ENCODE results near the gene AQP9. TPM values are rescaled to one million over a fixed set of nuclear protein-coding genes. Genes with fewer than 3 reads are reported as not detected.
"Not testable (repeated sequence)": the region's sequence is repeated elsewhere in the genome, so short reads cannot be mapped to it uniquely, and the experiment has no call there.

The AQP9 gene
- total RNA-seq, 1 donor from 2014 or later: not detected

DNA sequence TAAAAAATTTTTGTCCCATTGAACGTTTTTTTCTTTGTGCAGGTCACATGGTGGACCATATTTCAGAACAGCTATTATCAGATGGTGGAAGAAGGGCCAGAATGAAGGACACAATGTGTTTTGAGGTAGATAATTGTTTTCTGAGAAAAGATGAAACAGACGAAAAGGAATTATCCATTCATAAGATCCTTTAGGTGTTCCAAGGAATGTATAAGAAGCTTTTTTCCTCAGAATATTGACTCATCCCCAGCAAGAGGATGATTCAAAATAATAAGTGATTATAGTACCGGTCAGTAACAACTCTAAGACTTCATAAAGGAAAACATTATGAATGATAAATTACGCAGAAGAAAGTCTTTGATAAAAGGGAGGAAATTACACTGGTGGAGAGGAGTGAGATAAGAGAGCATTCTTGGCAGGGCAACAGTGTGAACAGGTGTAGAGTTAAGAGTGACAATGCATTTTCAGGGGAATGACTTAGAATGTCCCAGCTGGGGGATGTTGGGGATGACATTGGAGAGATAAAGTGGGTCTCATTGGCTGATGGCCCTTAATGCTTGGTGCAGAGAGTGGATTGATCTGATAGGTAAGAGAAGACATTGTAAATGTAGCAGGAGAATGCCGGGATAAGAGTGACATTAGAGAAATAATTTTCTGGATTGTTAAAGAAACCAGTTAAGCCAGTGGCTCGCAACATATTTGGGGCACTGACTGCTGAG, 27.0 kb upstream of the AQP9 start:
- Histone ChIP-seq H3K9ac (no peak overlapping the region), H3K4me2 (no peak overlapping the region), H2AFZ (replicated peaks) (peak overlapping the region; percentile 5), H3K9me3 (ENCODE audit: low read depth) (no peaks in the 10 kb centered on the region), H3F3A (ENCODE audit: low read depth) (no peaks in the 10 kb centered on the region), H3K36me3 (no peaks in the 10 kb centered on the region), H3K4me3 (no peak overlapping the region), H4K20me1 (ENCODE audit: low read depth) (no peaks in the 10 kb centered on the region), H3K4me1 (no peaks in the 10 kb centered on the region), H3K27ac (no peak overlapping the region), H3K79me2 (ENCODE audit: low read depth) (no peaks in the 10 kb centered on the region), H3K27me3 (no peaks in the 10 kb centered on the region)
- no peak for TF ChIP-seq EZH2phosphoT487 (IDR thresholded peaks at IDR 0.05)
- no peak for TF ChIP-seq EZH2 (IDR thresholded peaks at IDR 0.05)
- TF ChIP-seq, protein P1, sequence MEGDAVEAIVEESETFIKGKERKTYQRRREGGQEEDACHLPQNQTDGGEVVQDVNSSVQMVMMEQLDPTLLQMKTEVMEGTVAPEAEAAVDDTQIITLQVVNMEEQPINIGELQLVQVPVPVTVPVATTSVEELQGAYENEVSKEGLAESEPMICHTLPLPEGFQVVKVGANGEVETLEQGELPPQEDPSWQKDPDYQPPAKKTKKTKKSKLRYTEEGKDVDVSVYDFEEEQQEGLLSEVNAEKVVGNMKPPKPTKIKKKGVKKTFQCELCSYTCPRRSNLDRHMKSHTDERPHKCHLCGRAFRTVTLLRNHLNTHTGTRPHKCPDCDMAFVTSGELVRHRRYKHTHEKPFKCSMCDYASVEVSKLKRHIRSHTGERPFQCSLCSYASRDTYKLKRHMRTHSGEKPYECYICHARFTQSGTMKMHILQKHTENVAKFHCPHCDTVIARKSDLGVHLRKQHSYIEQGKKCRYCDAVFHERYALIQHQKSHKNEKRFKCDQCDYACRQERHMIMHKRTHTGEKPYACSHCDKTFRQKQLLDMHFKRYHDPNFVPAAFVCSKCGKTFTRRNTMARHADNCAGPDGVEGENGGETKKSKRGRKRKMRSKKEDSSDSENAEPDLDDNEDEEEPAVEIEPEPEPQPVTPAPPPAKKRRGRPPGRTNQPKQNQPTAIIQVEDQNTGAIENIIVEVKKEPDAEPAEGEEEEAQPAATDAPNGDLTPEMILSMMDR (IDR thresholded peaks at IDR 0.05): no peak
- Mint-ChIP-seq H3K9me3 (no peaks in the 10 kb centered on the region), H3K36me3 (no peaks in the 10 kb centered on the region), H3K27ac (no peak overlapping the region), H3K4me1 (no peaks in the 10 kb centered on the region), H3K27me3 (ENCODE audit: insufficient read depth, low read depth) (no peaks in the 10 kb centered on the region), H3K4me3 (no peak overlapping the region)
- DNase-seq (ENCODE audit: low spot score): no peak

- Histone ChIP-seq H3K79me2 (ENCODE audit: low read depth) (no peaks in the 10 kb centered on the region), H3K36me3 (no peaks in the 10 kb centered on the region)
Measured at GRCh38 chr15:58111718-58112104, 26.5 kb upstream of the AQP9 start.

GRCh38 chr15:58113358-58113757, 24.8 kb upstream of the AQP9 start:
- H3K79me2 ChIP-seq (ENCODE audit: low read depth); H3K4me3 Mint-ChIP-seq; H4K20me1 ChIP-seq (ENCODE audit: low read depth); H3K9me3 Mint-ChIP-seq; DNase-seq (ENCODE audit: low spot score); H3K4me3 ChIP-seq; H3K4me1 Mint-ChIP-seq; H3K4me2 ChIP-seq; H3F3A ChIP-seq (ENCODE audit: low read depth); H3K27ac Mint-ChIP-seq; H3K36me3 Mint-ChIP-seq; H3K9ac ChIP-seq; H3K4me1 ChIP-seq; H3K27me3 ChIP-seq; H3K36me3 ChIP-seq; H3K9me3 ChIP-seq (ENCODE audit: low read depth); H3K27me3 Mint-ChIP-seq (ENCODE audit: insufficient read depth, low read depth); H3K27ac ChIP-seq: not testable (repeated sequence)
- H2AFZ ChIP-seq (replicated peaks): peak overlapping the region; percentile 17

More at GRCh38 chr15:58111718-58112104, 26.5 kb upstream of the AQP9 start:
- Mint-ChIP-seq H3K9me3 (no peaks in the 10 kb centered on the region), H3K4me3 (no peak overlapping the region), H3K4me1 (no peaks in the 10 kb centered on the region), H3K36me3 (no peaks in the 10 kb centered on the region), H3K27me3 (ENCODE audit: insufficient read depth, low read depth) (no peaks in the 10 kb centered on the region), H3K27ac (no peak overlapping the region)
- H3K27ac ChIP-seq: no peak overlapping the region
- DNase-seq (ENCODE audit: low spot score): no peak
- H2AFZ ChIP-seq (replicated peaks): peak overlapping the region; percentile 5
- H3K4me1 ChIP-seq: no peaks in the 10 kb centered on the region
- H3K9ac ChIP-seq: no peak overlapping the region
- H3K27me3 ChIP-seq: no peaks in the 10 kb centered on the region
- TF ChIP-seq EZH2phosphoT487 (IDR thresholded peaks at IDR 0.05) (no peak), EZH2 (IDR thresholded peaks at IDR 0.05) (no peak)
- TF ChIP-seq, protein P1 (IDR thresholded peaks at IDR 0.05): no peak
- no peak overlapping the region for H3K4me3 ChIP-seq
- H3K4me2 ChIP-seq: no peak overlapping the region
- H3F3A ChIP-seq (ENCODE audit: low read depth): no peaks in the 10 kb centered on the region
- no peaks in the 10 kb centered on the region for H4K20me1 ChIP-seq (ENCODE audit: low read depth)
- no peaks in the 10 kb centered on the region for H3K9me3 ChIP-seq (ENCODE audit: low read depth)

DNA sequence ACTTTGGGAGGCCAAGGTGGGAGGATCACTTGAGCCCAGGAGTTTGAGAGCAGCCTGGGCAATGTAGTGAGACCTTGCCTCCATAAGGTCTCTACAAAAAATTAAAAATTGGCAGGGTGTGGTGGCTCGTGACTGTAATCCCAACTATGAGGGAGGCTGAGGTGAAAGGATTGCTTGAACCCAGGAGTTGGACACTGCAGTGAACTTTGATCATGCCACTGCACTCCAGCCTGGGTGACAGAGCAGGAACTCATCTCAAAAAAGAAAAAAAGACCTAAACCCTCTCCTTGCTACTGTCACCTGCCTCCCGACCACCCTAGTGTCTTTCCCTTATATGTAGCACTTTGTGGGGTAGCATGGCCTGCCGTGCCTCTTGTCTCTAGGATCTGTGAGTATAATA, 23.8 kb upstream of the AQP9 start:
- H3K4me3 Mint-ChIP-seq: no peak overlapping the region
- no peaks in the 10 kb centered on the region for H3K27me3 ChIP-seq
- H3K4me3 ChIP-seq: no peak overlapping the region
- no peaks in the 10 kb centered on the region for H4K20me1 ChIP-seq (ENCODE audit: low read depth)
- H3K27me3 Mint-ChIP-seq (ENCODE audit: insufficient read depth, low read depth): no peaks in the 10 kb centered on the region
- no peaks in the 10 kb centered on the region for H3K36me3 Mint-ChIP-seq
- H3K9me3 ChIP-seq (ENCODE audit: low read depth): no peaks in the 10 kb centered on the region
- no peaks in the 10 kb centered on the region for H3K4me1 Mint-ChIP-seq
- no peak overlapping the region for H2AFZ ChIP-seq (replicated peaks)
- H3K9me3 Mint-ChIP-seq: no peaks in the 10 kb centered on the region
- TF ChIP-seq, protein P1 (IDR thresholded peaks at IDR 0.05): no peak
- TF ChIP-seq EZH2phosphoT487 (IDR thresholded peaks at IDR 0.05) (no peak), EZH2 (IDR thresholded peaks at IDR 0.05) (no peak)
- no peak overlapping the region for H3K27ac ChIP-seq
- H3K27ac Mint-ChIP-seq: no peak overlapping the region
- no peaks in the 10 kb centered on the region for H3K36me3 ChIP-seq
- no peak overlapping the region for H3K4me2 ChIP-seq
- no peak overlapping the region for H3K9ac ChIP-seq
- no peaks in the 10 kb centered on the region for H3K79me2 ChIP-seq (ENCODE audit: low read depth)
- H3K4me1 ChIP-seq: no peaks in the 10 kb centered on the region
- H3F3A ChIP-seq (ENCODE audit: low read depth): no peaks in the 10 kb centered on the region
- no peak for DNase-seq (ENCODE audit: low spot score)
